CD4-positive, alpha-beta T cell treated with Interleukin-15 for 4 hours (primary cell): ENCODE measurements around the gene MTHFD2.
A peak's percentile ranks its signal among the peaks of the same experiment; 100 is the strongest.
"Not testable (repeated sequence)": the region's sequence is repeated elsewhere in the genome, so short reads cannot be mapped to it uniquely, and the experiment has no call there.

Experiments
- DNase-seq: peaks from one replicate; pipeline ENCODE4 v3.0.0-alpha.2; 2020; ENCODE audit warnings: low spot score

Gene MTHFD2

GRCh38 chr2:74198461-74199274, at the start of gene MTHFD2:
TSS of gene MTHFD2 (plus strand) at chr2:74198615. CDS start at chr2:74198642, 27 bp downstream.
- peak; percentile 92 for DNase-seq

GRCh38 chr2:74149247-74149525, 49.2 kb upstream of the MTHFD2 start:
- no peak for DNase-seq

- no peak for DNase-seq
Measured at GRCh38 chr2:74149570-74150319, 48.7 kb upstream of the MTHFD2 start.

GRCh38 chr2:74152954-74153353, 45.5 kb upstream of the MTHFD2 start:
- no peak for DNase-seq

GRCh38 chr2:74155830-74156229, 42.6 kb upstream of the MTHFD2 start:
- DNase-seq, result no peak

GRCh38 chr2:74162951-74163350, 35.5 kb upstream of the MTHFD2 start:
- DNase-seq, result no peak

DNA sequence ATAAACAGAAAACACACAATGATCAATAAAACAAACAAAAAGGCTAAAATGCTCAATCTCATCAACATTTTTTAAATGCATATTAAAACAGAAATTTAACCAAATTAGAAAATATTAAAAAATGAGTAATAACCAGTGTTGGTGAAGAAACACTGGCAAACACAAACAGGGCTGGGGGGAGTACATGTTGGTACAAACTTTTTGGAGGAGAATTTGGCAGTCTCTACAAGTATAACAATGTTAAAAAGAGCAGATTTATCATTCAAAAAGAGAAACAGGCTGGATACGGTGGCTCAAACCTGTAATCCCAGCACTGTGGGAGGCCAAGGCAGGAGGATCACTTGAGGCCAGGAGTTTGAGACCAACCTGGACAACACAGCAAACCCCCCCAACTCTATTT, 33.7 kb upstream of the MTHFD2 start:
- DNase-seq, result no peak

- DNase-seq, result no peak
Measured at GRCh38 chr2:74168739-74169138, 29.7 kb upstream of the MTHFD2 start.

GRCh38 chr2:74174909-74175308, 23.5 kb upstream of the MTHFD2 start:
- no peak for DNase-seq

DNA sequence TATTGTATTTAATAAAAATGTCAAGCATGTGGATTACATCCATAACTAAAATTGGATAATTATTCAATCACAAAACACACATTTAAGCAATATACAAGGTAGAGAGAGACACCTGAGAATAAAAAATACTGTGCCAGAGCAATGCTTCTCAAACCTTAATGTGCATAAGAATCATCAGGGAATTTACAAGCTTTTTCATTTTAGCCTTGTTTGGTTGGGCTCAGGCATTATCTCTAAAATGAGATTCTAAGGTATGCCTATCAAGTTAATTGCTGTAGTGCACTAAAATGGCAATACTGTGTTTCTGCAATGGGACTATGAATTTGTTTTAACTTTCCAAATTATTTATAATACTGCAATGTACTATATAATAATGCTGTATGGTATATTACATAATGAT, 20.7 kb upstream of the MTHFD2 start:
- DNase-seq, result no peak

DNA sequence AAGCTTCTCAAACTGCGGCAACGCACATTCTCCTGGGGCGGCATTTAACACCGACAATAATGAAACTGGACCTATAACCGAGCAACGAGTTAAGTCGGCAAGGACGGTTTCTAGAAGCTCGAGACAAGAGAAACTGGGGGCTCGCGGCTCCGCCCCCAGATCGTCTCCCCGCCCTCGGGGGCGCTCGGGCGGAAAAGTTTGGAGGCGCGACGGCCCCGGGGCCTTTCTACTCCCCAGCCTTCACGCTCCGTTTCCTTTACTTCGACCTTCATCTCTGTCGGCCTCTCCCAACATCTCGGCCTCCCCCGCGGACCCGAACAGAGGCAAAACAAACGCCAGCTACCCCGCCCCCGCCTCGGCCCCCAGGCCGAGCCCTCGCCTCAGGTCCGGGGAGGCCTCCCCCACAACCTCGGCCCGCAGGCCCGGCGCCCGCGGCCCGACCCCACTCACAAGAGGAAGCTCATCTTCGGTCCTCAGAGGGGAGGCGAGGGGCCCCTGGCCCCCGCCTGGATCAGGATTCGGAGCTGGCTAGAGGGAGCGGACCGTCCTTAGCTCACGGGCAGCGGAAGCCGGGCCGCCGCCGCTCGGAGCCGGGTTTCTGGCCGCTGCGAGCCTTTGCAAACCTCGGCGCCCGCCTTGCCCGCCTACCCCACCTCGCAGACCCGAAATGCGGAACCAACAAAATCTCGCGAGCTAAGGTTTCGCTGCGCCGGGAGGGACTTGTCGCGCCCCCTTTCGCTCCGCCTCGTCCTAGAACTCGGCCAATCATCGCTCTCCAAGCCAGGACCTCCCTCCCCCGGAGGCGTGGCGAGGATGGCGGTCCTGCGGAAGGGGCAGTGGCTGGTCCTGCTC, 20.0 kb upstream of the MTHFD2 start, which contains the start of gene MOB1A:
MOB1A (minus strand) TSS at position 669 of the 852 bp plus-strand sequence; CDS start at position 464, 205 bp downstream.
- DNase-seq, result peak; percentile 98

- DNase-seq, result no peak
Measured at GRCh38 chr2:74179063-74179865, 19.2 kb upstream of the MTHFD2 start.

DNA sequence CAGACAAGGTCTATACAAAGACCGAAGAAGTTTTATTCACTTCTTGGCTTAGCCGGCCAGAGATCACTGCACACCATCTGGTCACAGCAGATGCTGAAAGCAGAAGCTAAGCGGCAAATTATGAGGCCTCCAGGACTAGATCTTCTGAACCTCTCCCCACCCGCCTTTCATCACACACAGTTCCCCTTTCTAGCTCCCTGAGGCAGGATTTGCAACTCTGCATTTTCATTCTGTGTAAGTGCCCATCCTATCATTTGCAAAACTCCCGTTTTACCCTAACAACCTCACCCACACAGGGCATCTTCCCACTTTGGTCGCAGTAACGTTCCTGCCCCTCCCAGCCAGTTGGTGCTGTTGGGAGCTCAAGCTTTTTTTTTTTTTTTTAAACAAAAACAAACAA, 16.7 kb upstream of the MTHFD2 start:
- DNase-seq, result no peak

GRCh38 chr2:74183878-74184277, 14.5 kb upstream of the MTHFD2 start:
- no peak for DNase-seq

- DNase-seq, result peak; percentile 46
Measured at GRCh38 chr2:74186038-74186437, 12.4 kb upstream of the MTHFD2 start.

- not testable (repeated sequence) for DNase-seq
Measured at GRCh38 chr2:74186706-74187105, 11.7 kb upstream of the MTHFD2 start.

GRCh38 chr2:74188018-74188601, 10.3 kb upstream of the MTHFD2 start:
- no peak for DNase-seq

GRCh38 chr2:74188696-74189095, 9.7 kb upstream of the MTHFD2 start:
- DNase-seq, result no peak

DNA sequence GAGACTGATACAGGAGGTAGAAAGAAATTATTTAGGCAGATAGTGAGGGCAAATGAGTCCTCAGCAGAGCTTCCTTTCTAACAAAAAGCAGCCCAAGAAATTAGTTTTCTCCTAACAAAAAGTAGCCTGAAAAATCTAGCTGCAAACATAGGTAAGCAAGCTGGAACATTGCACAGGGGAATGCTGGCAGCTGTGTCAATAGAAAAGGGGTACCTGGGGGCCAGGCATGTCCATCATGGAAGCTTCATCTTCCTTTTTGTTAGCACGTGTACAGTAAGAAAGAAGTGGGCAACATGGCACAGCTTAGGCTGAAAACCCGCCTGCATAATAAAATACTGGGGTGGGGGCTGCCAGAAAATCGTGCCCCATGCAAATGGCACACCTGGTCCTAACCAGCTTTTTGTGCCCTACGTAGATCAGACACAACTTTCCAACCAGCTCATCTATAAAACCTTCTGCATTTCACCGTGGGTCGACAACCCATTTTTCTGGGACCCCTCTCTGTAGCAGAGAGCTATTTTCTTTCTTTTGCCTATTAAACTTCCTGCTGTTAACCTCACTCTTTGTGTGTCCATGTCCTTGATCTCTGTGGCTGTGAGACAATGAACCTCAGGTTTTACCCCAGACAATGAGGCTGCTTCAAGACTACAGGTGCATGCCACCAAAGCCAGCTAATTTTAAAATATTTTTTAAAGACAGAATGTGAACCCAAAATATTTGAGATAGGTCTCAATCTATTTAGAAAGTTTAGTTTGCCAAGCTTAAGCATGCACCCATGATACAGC, 6.6 kb upstream of the MTHFD2 start:
- no peak for DNase-seq

- DNase-seq, result no peak
Measured at GRCh38 chr2:74194799-74195198, 3.6 kb upstream of the MTHFD2 start.
